K562 (cell line): ENCODE data around the gene USF2. TPM values are rescaled to one million over a fixed set of nuclear protein-coding genes. Genes with fewer than 3 reads are reported as not detected.

Experiments
- BRF1 ChIP-seq: IDR thresholded peaks from 3 replicates; pipeline ENCODE4 v1.6.1; 2011; ENCODE audit warnings: borderline replicate concordance, mild to moderate bottlenecking; ENCODE audit not compliant: insufficient read length; ENCODE audit errors: extremely low read depth
- CREM ChIP-seq: IDR thresholded peaks from 2 replicates; pipeline ENCODE4 v1.6.1; 2014; ENCODE audit warnings: antibody characterized with exemption, low read depth
- CXXC5 ChIP-seq: fragments of 250-450 bp; sonication (Bioruptor Pico); IDR thresholded peaks from 2 replicates; pipeline ENCODE4 v1.8.0; 2022; ENCODE audit warnings: inconsistent platforms, mild to moderate bottlenecking, moderate library complexity
- DPF2 ChIP-seq: fragments of 450-650 bp; IDR thresholded peaks from 2 replicates; pipeline ENCODE4 v1.6.1; 2016
- ESRRA ChIP-seq: fragments of 450-650 bp; IDR thresholded peaks from 2 replicates; pipeline ENCODE4 v1.6.1; 2014; ENCODE audit warnings: low read depth, mild to moderate bottlenecking, moderate library complexity, borderline replicate concordance
- ETS2 ChIP-seq: IDR thresholded peaks from 2 replicates; pipeline ENCODE4 v1.6.1; 2016; ENCODE audit warnings: borderline replicate concordance, missing genetic modification characterization, mild to moderate bottlenecking, moderate library complexity, missing compliant biosample characterization; ENCODE audit not compliant: poor library complexity, severe bottlenecking
- GABPB1 ChIP-seq: sonication (generic); formaldehyde crosslinking; IDR thresholded peaks from 2 replicates; pipeline ENCODE4 v1.8.0; 2022; ENCODE audit warnings: mild to moderate bottlenecking, missing genetic modification reagents
- GATAD2B ChIP-seq: fragments of 450-650 bp; IDR thresholded peaks from 2 replicates; pipeline ENCODE4 v1.6.1; 2017; ENCODE audit warnings: mild to moderate bottlenecking, borderline replicate concordance
- KDM1A ChIP-seq, 2 experiments: fragments of 450-650 bp; IDR thresholded peaks; 2 replicates each; pipeline ENCODE4 v1.6.1; 2016; ENCODE audit warnings: mild to moderate bottlenecking in 2 of 2
- LARP7 ChIP-seq: fragments of 450-650 bp; IDR thresholded peaks from 2 replicates; pipeline ENCODE4 v1.6.1; 2016
- PHF20 ChIP-seq: fragments of 450-650 bp; IDR thresholded peaks from 2 replicates; pipeline ENCODE4 v1.6.1; 2018; ENCODE audit not compliant: partially characterized antibody
- PHF21A ChIP-seq: fragments of 450-650 bp; IDR thresholded peaks from 2 replicates; pipeline ENCODE4 v1.6.1; 2017; ENCODE audit warnings: low read depth, borderline replicate concordance
- POLR2A ChIP-seq: fragments of 450-650 bp; conservative IDR thresholded peaks from 2 replicates; pipeline ENCODE4 v1.6.1; 2016
- POLR3G ChIP-seq: IDR thresholded peaks from 2 replicates; pipeline ENCODE4 v1.6.1; 2011; ENCODE audit not compliant: insufficient read length, insufficient replicate concordance; ENCODE audit errors: extremely low read depth
- SMARCA4 ChIP-seq: fragments of 450-650 bp; IDR thresholded peaks from 2 replicates; pipeline ENCODE4 v1.6.1; 2016
- SMARCB1 ChIP-seq: IDR thresholded peaks from 2 replicates; pipeline ENCODE4 v1.6.1; 2011; ENCODE audit warnings: improper control_type of control experiment, low read depth; ENCODE audit not compliant: insufficient read length
- ZNF143 ChIP-seq: sonication (generic); formaldehyde crosslinking; IDR thresholded peaks from 2 replicates; pipeline ENCODE4 v1.9.0; 2022; ENCODE audit warnings: mild to moderate bottlenecking, missing genetic modification reagents
- ZNF507 ChIP-seq: conservative IDR thresholded peaks from 2 replicates; pipeline ENCODE4 v1.6.1; 2017; ENCODE audit warnings: missing genetic modification characterization, missing compliant biosample characterization
- polyA plus RNA-seq, 8 experiments: library from polyadenylated mRNA; depleted of rRNA in 4 of 8; stranded (reverse) in 5 of 8; unstranded in 3 of 8; fragments of >200 nt; fragmentation: Nextera tagmentation in 2 of 8; fragmentation: Illumina TruSeq in 1 of 8; extraction: Ambion mirVana in 2 of 8; extraction: Trizol in 1 of 8; gene quantifications; 2 replicates each; pipeline versions ENCODE4 v1.2.1 to v1.2.3, GENCODE V29; 2011 to 2014; ENCODE audit warnings: inconsistent platforms in 1 of 8, missing spikeins in 1 of 8
- total RNA-seq, 7 experiments: library from RNA; depleted of rRNA in 6 of 7; stranded (reverse); fragments of >200 nt in 6 of 7; fragmentation: Illumina TruSeq in 2 of 7; extraction: Trizol in 2 of 7; gene quantifications; 2 replicates each; pipeline versions ENCODE4 v1.2.1 to v1.2.3, GENCODE V29; 2011 to 2021; ENCODE audit warnings: low replicate concordance in 1 of 7
- TF ChIP-seq, protein P1 (sequence below): fragments of 450-650 bp; IDR thresholded peaks from 2 replicates; pipeline ENCODE4 v1.7.1; 2018; ENCODE audit warnings: mild to moderate bottlenecking, low read depth; ENCODE audit not compliant: partially characterized antibody
- TF ChIP-seq, protein P2 (sequence below): IDR thresholded peaks from 2 replicates; pipeline ENCODE4 v1.6.1; 2014; ENCODE audit warnings: antibody characterized with exemption
- TF ChIP-seq, protein P3 (sequence below): fragments of 450-650 bp; IDR thresholded peaks from 2 replicates; pipeline ENCODE4 v1.6.1; 2018; ENCODE audit warnings: mild to moderate bottlenecking, low read depth; ENCODE audit not compliant: partially characterized antibody

Gene USF2
- total and polyA plus RNA-seq, 9 of the 15 experiments (the other 6 are each of a cell fraction or from before 2014, with no cell fraction given): 0.27 to 93.7 (median 58.4) TPM

DNA sequence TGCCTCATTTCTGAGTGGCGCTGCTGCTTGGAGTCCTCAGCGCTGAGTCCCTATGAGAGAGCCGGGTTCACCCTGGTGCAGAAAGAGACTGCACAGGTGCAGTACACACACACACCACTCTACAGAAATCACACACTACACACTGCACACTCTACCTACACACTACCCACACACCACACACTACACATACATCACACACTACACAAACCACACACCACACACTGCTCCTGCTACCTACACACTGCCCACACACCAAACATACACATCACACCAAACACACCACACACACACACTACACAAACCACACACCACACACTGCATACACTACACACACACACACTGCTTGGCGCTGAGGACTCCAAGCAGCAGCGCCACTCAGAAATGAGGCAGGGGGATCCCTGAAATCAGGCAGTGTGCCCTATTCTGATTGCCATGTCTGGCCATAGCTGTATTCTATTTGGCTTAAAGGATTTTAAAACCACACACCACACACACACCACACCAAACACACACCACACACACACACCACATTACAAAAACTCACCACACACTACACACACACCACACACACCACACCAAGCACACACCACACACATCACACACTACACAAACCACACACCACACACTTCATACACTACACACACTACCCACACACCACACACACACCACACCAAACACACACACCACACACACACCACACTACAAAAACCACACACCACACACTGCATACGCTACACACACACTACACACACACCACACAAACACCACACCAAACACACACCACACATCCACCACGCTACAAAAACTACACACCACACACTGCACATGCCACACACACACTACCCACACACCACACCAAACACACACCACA is 28.1 kb downstream of the USF2 start (continued):
- peak; percentile 90 for TF ChIP-seq PHF20
- no peak for TF ChIP-seq POLR2A
- TF ChIP-seq BRF1: no peak
- peak; percentile 58; the same call in 1 of the 2 replicates for TF ChIP-seq LARP7
- TF ChIP-seq, protein P1, sequence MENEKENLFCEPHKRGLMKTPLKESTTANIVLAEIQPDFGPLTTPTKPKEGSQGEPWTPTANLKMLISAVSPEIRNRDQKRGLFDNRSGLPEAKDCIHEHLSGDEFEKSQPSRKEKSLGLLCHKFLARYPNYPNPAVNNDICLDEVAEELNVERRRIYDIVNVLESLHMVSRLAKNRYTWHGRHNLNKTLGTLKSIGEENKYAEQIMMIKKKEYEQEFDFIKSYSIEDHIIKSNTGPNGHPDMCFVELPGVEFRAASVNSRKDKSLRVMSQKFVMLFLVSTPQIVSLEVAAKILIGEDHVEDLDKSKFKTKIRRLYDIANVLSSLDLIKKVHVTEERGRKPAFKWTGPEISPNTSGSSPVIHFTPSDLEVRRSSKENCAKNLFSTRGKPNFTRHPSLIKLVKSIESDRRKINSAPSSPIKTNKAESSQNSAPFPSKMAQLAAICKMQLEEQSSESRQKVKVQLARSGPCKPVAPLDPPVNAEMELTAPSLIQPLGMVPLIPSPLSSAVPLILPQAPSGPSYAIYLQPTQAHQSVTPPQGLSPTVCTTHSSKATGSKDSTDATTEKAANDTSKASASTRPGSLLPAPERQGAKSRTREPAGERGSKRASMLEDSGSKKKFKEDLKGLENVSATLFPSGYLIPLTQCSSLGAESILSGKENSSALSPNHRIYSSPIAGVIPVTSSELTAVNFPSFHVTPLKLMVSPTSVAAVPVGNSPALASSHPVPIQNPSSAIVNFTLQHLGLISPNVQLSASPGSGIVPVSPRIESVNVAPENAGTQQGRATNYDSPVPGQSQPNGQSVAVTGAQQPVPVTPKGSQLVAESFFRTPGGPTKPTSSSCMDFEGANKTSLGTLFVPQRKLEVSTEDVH: no peak
- TF ChIP-seq SMARCA4: peak; percentile 8; the same call in 1 of the 2 replicates
- TF ChIP-seq DPF2: peak; percentile 18; the same call in 1 of the 2 replicates
- TF ChIP-seq SMARCB1: no peak
- no peak for TF ChIP-seq ZNF143 (CRISPR knock-in tag)
- 0 out of 2 replicates have a peak, but pooled peaks have one; percentile 12 for TF ChIP-seq PHF21A
- no peak for TF ChIP-seq ZNF507 (tag)
- TF ChIP-seq, protein P2, sequence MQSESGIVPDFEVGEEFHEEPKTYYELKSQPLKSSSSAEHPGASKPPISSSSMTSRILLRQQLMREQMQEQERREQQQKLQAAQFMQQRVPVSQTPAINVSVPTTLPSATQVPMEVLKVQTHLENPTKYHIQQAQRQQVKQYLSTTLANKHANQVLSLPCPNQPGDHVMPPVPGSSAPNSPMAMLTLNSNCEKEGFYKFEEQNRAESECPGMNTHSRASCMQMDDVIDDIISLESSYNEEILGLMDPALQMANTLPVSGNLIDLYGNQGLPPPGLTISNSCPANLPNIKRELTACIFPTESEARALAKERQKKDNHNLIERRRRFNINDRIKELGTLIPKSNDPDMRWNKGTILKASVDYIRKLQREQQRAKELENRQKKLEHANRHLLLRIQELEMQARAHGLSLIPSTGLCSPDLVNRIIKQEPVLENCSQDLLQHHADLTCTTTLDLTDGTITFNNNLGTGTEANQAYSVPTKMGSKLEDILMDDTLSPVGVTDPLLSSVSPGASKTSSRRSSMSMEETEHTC: no peak
- TF ChIP-seq ESRRA: no peak
- TF ChIP-seq GABPB1 (CRISPR knock-in tag): no peak
- TF ChIP-seq, protein P3, sequence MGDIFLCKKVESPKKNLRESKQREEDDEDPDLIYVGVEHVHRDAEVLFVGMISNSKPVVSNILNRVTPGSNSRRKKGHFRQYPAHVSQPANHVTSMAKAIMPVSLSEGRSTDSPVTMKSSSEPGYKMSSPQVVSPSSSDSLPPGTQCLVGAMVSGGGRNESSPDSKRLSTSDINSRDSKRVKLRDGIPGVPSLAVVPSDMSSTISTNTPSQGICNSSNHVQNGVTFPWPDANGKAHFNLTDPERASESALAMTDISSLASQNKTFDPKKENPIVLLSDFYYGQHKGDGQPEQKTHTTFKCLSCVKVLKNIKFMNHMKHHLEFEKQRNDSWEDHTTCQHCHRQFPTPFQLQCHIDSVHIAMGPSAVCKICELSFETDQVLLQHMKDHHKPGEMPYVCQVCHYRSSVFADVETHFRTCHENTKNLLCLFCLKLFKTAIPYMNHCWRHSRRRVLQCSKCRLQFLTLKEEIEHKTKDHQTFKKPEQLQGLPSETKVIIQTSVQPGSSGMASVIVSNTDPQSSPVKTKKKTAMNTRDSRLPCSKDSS: no peak
- no peak for TF ChIP-seq POLR3G
- TF ChIP-seq GATAD2B: no peak
- no peak for TF ChIP-seq ETS2 (tag)
- TF ChIP-seq KDM1A (IDR thresholded peaks at IDR 0.05): no peak
- TF ChIP-seq CREM: no peak
- no peak for TF ChIP-seq CXXC5 (CRISPR knock-in tag)
